GM21717 (cell line): ENCODE results near the gene CTDSP1.

Experiments
- ATAC-seq: cut with Tn5 transposase; IDR thresholded peaks from one replicate; pipeline ENCODE4 v1.9.1; 2021; ENCODE audit warnings: mild to moderate bottlenecking, moderate library complexity; ENCODE audit not compliant: unreplicated experiment

The CTDSP1 gene

DNA sequence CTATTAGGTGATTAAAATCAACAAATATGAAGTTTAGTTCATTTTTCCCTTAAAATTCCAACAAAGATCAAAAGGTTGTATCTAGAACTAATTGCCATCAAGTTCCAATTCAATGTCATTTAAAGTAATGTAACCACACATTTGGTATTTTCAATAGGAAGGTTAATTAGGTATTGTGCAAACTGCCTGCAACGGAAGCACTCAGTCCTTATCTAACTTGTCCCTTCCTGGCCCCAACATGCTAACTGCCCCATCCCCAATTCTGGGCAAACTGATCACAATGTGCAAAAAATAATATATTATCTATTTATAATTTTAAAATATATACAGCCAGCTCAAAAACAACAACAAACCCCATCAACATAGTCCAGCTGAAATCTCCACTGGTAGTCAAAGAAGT is 52.4 kb downstream of the CTDSP1 start:
- no peak for ATAC-seq
